GM19452 (cell line): ENCODE data around the gene SOX18.
A peak's percentile ranks its signal among the peaks of the same experiment; 100 is the strongest.

Experiments
- ATAC-seq: cut with Tn5 transposase; IDR thresholded peaks from one replicate; pipeline ENCODE4 v1.9.1; 2021; ENCODE audit not compliant: unreplicated experiment

Gene SOX18

DNA sequence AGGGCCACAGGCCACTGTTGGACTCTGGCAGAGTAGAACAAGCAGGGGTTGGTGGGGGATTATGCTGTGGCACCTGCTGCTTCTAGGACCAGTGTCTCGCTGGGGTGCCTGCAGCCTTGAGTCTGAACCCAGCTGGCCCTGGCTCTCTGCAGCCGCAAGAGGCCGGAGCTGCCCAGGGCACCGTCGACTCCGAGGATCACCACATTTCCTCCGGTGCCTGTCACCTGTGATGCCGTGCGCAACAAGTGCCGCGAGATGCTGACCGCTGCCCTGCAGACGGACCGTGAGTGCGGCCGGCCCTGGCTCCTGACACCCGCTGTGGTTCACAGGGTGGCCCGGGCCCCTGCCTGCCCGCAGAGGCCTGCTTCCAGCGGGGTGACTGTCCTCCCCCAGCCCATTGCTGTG, 19.8 kb upstream of the SOX18 start:
- no peak for ATAC-seq

DNA sequence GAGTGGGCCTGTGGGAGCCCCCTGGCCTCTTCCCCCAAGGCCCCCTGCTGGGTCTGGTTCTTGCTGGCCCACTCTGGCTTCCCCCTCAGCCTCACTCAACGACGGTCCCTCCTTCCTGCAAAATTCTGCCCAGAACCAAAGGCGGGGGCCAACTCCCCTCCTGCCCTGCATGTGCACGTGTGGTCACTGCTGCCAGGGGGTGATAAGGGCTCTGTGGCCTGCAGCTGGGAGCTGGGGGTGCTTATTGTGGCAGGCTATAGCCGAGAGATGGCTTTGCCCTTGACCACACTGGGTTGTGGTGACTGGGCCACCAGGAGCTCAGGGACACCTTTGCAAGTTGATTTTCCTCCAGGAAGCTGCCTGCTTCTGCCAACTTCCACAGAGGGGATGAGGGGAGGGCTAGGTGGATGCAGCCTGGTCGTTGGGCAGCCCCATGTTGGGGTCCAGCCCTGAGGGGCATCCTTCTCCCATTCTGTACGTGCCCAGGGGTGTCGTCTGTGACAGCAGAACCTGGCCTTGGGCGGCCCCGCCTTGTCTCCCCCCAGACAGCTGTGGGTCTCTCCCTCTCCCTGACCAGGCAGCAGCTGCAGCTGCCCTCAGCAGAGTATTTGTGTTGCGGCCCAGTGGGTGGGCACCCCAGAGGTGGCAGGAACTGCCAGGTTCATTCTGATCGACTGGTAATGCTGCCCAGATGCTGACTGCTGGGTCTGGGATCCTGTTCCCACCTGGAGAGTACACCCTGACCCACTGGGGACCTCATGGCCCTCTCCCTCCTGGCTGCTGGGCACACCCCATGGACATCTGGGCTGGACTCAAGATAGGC, 19.2 kb upstream of the SOX18 start:
- ATAC-seq = no peak

DNA sequence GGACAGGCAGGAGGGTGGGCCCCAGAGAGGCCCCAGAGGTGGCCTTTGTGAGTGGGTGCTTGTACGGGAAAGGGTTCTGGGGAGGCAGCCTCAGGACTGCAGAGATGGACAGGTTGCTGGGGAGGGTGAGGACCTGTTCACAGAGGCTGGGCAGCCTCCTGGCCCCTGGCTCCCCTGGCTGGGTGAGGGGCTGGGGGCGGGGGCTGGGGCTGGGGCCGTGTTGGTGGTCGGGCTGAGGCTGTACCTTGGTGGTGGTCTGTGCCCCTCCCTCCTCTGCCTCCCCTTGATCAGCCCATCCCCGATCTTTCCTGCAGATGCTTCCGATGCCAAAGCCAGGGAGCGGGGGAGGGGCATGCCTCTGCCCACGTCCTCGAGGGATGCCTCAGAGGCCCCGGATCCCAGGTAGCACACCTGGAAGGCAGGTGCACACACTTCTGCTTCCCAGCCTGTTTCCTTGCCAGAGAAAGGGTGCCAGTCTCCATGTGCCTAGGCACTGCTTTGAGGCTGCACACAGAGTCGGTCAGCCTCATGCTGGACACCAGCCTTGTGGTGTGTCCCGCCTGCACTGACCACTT, 18.4 kb upstream of the SOX18 start:
- ATAC-seq = no peak

DNA sequence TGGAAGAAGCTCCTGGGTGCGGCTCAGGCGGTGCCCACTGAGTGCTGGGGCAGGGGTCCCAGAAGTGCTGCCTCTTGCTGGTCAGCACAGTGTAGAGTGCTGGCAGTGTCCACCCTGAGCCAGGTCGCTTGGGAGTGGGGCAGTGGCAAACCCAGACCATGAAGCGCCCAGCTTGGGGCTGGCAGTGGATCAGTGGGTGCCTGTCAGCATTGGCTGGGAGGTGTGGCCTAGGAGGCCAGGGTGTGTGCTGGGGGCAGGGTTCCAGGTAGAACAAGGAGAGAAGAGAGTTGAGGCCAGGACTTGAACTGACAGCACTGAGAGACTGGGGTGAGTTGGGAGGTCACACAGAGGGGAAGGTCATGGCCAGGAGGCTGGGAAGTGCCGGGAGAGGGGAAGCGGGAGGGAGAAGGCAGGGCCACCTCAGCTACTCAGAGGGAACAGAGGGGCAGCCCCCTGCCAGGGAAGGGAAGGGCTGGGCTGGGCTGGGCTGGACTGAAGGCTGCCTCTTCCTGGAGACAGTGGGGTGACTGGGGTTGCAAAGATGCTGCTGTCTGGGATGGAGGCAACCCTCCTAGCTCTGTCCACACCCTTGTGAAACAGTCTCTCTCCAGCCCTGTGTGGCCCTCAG, 17.7 kb upstream of the SOX18 start:
- ATAC-seq = no peak

DNA sequence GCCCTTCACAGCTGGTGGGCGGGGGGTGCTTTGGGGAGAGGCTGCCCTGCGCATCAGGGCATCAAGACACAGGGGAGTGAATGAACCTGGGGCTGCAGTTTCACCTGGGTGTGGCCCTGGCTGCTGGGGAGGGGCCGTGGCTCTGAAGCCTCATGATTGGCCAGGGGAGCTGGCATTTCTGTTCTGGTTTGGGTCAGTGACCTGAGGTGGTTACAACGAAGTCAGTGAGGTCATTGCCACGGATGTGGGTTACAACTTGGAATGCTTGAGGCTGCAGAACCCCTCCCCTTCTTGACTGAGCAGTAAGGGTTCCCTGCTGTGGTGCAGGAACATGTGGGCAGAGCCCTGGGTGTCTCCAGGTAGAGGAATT, 16.5 kb upstream of the SOX18 start:
- peak; percentile 48 for ATAC-seq

DNA sequence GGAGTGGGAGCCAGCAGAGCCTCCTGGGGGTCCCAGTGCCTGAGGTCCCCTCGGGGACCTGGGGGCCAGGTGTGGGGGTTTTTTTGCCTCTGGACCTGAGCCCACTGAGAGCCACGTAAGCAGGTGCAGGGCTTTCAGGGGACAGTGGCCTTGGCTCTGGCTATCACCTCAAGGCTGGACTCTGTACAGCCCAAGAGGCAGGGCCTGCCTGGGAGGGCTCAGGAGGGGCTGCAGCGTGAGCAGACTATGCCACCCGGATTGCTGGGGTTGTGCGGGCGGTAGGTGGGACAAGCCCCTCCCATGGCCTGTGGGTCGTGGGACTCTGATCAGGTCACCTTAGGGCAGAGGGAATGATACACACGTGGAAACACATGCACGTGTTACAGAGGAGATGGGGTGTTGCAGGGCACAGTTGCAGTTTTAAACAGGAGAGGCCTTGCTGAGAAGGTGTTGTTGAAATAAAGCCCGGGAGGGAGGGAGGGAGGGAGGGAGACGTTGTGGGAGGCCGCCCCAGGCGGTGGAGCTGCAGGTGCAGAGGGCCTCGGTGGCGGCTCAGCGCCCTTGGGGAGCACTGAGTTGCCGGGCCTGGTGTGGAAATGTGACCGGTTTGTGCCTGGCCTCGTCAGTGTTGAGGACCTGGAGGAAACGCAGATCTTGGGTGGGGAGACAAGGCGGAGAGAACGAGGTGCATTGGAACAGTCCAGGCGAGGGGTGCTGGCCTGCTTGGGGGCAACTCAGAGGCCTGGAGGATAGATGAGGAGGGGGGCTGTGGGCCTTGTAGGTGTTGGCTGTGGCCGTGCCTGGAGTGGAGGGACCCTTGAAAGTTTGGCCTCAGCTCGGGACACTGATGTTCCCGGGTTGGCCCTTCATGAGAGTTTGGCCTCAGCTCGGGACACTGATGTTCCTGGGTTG, 15.9 kb upstream of the SOX18 start:
- no peak for ATAC-seq

DNA sequence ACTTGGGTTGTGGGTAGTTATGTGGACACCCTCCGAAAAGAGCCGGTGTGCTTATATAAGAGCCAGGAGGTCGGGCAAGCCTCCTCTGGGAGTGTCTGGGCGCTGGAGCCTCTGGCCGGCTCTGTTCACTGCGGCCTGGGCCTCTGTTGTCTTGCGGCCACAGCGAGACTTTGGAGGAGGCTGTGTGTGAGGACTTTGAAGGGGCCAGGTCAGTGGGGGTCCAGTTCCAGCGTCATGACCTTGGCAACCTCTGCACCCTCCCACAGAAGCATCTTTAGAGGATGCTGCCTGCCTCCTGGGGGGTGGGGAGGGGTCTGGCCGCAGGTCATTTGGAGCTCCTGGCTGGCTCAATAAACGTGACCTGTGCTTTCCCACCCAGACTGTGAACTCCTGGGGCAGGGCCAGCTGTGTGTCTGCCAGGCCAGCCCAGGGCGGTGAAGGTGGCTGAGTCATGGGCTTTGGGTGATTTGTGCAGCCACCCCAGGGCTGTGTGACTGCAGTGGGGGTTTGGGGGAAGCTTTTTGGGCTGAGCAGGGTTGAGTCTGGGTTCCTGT, 14.8 kb upstream of the SOX18 start:
- ATAC-seq = no peak

DNA sequence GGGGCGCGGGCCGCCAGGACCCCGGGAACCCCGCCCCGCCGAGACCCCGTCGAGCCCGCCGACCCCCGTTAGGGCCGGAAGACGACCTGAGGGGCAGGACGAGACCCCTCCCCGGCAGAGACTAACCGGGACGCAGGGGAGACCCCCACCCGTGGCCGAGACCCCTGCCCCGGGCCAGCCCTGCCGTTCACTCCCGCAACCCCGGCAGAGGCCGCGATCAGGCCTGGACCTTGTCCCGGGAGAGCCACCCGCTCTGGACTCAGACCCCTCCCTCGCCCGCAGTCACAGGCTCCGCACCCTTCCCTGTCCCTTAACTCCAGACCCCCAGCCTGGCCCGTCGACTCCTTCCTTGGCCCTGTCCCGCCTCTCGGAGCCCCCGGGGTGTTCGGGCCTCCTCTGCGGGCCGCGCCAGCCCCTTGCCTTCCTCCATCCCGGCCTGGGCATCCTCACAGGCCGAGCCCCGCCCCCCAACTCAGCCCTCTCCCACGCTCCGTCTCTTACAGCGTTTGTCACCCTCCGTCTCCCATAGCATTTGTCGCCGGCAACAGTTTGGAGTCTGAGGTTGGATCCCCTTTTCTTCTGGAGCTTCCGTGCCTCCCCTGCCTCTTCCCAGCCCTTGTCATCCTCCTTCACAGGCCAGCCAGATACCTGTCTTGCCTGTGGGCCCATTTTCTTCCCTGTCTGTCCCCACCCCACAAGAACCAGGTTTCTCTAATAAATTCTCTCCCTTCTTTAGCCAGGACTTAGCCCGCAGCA, 14.1 kb upstream of the SOX18 start:
- no peak for ATAC-seq

DNA sequence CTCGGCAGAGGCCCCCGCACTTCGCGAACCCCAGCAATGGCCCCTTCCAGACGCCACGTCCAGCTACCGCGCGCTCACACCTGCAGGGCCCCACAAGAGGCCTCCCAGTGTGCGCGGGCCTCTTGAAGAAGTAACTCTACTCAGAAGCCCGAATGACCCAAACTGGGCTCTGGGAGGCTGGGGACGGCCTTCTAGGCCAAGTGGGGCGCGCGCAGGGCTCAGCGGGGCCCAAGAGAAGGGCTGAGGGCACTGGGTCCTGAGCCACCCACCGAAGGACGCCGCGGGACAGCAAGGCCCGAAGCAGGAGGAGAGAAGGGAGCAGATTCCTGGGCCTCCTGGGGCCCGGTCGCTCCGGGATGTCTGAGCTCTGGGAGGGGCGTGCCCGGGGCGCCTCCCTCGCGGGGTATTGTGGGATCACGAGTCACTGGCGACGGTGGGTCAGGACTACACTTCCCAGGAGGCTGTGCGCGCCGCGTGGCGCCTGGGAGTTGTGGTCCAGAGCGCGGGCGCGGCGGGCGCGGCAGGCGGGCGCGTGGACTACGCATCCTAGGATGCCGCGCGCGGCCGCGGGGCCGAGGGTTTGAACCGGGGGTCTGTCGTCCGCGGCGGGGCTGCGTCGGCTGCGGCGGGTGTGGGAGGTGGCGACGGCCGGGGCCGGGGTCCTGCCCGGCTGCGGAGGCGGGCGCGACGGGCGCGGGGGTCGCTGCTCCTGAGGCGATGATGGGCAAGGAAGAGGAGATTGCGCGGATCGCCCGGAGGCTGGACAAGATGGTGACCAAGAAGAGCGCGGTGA, 13.4 kb upstream of the SOX18 start, which contains the start of gene TCEA2:
TCEA2 (plus strand) TSS at position 603 of the 793 bp plus-strand sequence; CDS start at position 718, 115 bp downstream.
- ATAC-seq = peak; percentile 78

DNA sequence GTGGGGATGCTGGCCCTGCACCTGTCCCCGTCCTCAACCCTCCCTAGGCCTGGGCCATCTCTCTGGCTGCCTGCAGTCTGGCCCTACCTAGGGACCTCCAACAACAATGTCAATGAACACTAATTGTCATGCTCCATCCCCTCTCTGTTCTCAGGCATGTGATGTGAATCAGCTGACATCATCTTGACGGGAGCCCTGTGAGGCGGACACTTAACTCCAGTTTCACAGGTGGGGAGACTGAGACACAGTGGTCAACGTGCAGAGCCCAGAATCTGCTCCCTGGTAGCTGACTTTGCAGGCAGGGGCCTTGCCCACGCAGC, 12.8 kb upstream of the SOX18 start:
- ATAC-seq = no peak

DNA sequence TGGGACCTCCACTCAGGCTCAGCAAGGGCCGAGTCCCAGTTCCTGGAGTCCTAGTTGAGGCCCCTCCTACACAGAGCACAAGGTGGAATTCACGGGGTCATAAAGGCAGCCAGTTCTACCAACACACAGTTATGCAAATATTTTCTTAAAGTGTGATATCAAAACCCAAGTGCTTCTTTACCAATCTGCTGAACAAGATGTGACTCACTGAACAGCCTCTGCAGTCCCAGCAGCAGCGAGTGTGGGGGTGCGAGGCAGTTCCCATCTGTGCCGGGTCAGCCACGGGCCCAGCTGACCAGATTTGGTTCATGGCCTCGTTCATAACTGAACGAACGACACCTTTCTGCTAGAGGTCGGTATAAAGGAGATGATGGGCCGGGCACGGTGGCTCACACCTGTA, 9.1 kb upstream of the SOX18 start:
- ATAC-seq = no peak

DNA sequence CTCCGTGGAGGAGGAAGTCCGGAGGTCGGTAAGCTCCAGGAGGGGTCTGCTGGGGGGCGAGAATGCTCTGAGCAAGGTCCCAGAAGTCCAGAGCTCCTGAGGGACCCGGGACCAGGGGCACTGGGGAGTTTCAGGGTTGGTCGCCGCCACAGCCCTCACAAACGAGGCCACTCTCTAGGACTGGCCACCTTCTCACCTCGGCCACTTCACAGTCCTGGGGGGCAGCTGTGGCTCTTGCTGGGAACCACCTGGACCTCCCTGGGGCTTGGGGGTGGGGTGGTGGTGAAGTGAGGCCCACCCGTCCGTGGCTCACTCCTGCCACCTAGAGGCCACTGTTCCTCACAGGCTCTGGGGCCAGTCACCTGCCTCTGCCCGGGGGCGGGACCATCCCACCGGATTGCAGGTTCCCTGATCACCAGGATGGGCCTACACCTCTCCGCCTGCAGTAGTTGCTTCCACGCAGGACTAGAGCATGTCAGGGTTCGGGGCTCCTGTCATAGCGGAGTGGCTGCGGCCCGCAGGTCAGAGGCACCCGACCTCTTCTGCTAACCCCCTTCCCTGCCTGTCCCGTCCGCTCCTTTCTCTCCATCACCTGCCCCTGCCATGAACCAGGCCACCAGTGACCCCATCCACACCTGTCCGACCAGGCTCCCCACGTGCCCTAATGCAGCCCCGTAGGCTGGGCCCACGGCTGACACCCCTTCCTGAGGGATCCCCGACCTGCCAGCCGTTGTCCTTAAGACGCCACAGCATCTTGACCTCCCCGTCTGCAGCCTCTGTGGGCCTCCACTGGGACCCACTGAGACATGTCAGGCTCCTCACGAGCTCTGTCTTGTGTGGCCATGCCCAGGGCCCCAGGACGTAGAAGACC, 8.4 kb upstream of the SOX18 start:
- ATAC-seq = no peak

DNA sequence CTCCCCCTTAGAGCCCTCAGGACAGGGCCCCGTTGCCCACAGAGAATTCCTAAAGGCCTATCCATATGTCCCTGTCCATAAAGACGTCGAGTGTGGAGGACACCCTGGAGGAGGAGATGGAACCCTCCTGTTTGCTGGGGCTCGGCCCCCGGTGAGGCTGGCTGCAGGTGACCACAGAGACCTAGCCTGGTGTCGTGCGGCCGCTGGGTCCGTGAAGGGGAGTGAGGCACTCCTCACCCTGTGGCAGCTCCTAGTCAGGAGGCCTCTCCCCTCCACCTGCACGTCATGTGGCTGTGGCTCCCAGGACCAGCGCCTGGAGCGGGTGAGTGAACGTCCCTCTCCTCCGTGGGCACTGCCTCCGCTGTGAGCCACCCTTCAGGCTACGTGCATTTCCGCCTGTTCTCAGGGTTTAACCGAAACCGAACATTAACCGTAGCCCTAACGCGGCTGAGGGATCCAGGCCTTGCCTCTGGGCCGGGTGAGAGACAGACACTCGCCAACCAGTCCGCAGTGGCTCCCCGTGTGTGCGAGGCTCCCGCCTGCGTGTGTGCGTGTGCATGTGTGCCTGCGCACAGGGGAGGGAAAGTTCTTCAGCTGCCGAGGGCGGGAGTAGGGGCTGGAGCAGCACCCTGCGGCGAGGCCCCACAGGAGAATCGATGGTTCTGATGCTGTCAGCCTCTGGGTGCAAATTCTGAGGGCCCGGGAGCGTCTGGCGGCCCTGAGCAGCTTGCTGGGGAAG, 7.6 kb upstream of the SOX18 start:
- ATAC-seq = no peak

DNA sequence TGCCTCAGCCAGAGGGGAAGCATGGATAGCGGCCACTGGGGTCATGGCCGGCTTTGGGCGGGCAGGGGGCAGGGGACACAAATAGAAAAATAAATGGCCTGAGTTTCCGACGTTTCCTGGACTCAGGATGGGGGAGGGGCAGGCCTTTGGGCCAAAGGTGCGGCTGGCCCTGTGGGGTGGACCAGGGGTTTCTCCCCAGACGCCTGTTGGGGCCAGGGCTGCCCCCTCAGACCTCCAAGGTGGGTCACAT, 7.1 kb upstream of the SOX18 start:
- no peak for ATAC-seq

DNA sequence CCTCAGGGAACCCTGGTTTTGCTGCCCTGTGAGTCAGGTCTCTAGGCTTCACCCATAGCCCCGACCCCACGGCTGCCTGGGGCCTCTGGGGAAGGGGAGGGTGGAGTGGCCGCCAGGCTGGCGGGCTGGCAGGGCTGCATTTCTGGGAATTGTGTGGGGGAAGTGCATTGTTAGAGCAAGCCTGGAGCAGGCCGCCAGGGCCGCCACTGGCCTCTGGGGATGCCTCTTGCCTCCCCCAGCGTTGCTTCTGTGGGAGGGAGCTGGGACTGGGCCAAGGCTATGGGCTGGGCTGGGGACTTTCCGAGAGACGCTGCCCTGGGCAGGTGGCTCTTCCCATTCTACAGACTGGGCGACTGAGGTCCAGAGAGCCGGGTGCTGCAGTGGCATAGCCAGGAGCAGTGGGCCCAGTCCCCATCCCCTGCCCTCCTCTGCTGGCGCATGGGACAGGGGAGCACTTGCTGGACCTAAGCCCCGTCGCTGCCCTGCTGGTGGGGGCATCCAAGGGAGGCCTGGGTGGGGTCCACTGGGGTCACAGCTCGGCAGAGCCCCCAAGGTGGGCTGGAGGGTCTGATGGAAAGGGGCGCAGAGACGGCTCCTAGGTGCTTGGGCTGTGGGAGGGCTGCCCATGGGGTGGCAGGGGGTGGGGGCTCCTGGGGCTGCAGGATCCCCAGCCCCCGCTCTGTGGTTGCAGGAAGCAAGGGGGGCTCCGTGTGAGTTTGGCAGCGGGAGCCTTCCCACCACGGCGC, 6.6 kb upstream of the SOX18 start:
- ATAC-seq = no peak

DNA sequence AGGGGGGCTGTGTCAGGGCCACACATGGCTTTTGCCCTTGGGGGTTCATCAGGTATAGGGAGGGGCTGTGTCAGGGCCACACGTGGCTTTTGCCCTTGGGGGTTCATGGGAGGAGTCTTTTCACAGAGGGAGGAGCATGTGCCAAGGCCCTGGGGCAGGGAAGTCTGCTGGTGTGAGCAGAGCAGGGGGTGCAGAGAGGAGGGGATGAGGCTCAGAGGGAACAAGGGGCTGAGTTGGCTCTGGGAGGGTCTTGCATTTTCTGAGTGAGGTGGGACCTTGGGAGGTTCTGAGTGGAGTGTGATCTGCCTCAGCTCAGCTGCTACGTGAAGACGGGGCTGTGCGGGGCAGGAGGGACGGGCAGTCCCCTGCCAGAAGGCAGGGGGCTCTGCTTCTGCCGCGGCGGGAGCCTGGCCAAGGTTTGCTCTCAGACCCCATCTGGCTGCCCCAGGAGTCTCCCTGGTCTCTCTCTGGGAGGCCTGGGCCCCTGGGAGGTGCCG, 6.0 kb upstream of the SOX18 start:
- no peak for ATAC-seq
